Hippocampal formation (tissue), 2 donors: ENCODE measurements around the gene SLC5A6.

Experiments
- DNase-seq, 2 donors: peaks; one replicate each; lab custom pipeline; 2025; lab: John Stamatoyannopoulos, UW

SLC5A6 gene

DNA sequence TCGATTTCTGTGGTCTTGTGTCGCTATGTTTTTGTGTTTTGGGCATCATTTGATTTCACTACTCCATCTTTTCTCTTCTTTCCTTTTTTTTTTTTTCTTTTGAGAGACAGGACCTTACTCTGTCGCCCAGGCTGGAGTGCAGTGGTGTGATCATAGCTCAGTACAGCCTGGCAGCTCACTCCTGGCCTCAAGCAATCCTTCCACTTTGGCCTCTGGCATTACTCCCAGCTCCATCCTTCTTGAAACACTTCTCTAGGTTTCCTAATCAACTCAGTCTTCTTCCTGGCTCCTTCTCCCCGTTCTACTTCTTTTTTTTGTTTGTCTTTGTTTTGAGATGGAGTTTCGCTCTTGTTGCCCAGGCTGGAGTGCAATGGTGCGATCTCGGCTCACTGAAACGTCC lies 36.7 kb downstream of the SLC5A6 start:
- DNase-seq: no peak

- no peak for DNase-seq
Observed at GRCh38 chr2:27174638-27175037, 37.4 kb downstream of the SLC5A6 start.

DNA sequence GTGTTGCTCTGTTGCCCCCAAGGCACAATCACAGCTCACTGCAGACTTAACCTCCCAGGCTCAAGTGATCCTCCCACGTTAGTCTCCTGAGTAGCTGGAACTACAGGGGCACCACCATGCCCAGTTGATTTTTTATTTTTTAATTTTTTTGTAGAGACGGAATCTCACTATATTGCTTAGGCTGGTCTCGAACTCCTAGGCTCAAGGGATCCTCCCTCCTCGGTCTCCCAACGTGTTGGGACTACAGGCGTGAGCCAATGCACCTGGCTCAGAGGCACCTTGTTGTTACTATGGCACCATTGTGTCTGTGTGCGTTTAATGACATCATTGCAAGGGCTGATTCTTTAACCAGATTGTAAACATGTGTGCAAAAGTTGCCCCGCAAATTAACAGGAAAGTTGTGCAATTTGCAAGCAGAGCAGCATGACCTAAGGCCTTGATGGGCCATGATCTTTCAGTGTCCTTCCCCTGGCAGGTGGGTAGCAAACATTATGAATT lies 40.7 kb downstream of the SLC5A6 start:
- DNase-seq: no peak

DNA sequence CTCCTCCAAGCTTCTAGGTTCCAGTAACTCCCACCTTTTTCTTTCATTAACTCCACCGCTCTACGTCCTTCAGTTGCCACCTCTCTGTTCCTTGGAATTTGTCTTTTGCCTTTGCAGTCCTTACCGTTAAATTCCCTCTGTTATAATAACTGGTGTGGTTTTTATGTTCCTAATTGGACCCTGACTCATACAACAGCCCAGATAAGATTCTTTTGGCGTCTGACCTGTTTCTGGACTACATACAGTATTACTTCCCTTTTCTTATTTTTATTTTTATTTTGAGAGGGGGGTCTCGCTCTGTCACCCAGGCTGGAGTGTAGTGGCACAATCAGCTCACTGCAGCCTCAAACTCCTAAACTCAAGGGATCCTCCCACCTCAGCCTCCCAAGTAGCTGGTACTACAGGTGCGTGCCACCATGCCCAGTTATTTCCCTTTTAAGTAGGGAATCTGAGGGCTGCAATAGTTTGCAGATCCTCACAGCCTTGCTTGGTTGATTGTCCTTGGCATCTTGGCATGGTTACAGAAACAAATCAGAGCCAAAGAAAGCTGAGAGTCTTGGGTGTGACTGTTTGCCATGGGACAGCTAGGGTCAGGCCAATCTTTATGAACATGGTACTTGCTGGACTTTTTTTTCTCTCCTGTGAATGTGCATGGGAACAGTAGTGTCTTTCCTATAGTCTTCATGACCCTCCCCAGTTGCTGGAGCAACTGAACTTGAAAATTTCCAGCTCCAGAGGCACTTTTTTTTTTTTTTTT lies 41.3 kb downstream of the SLC5A6 start:
- no peak for DNase-seq

DNA sequence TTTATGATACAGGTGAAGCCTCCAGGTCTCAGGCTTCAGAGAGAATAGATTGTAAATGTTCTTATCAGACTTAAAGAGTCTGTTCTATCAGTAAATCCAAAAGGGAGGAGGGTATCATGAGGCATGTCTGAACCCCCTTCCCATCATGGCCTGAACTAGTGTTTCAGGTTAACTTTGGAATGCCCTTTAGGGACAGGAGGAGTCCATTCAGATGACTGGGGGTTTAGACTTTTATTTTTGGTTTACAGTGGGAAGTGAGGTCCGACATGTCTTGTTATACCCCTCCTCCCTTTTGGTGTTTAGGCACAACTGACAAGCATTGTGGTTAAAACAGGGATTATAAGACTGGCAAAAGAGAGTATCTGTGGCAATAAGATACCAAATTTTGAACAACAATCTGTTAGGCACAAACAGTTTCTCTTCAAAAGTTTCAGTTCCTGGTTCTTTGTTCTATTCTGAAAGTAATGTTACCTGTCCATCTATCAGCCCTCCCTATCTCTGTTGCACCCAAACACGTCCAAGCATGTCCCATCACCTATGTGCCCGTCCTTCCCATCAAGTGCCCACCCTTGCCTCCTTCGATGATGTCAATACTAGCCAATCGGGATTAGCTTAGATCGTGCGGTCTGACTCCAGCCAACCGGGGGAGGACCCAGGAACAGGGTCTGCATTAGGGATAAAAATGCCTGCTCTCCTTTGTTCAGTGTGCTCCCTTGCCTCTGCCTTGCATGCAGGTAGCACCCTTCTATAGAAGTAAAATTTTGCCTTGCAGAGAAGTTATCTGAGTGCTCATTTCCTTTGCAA lies 46.9 kb downstream of the SLC5A6 start:
- no peak for DNase-seq

- no peak for DNase-seq
Observed at GRCh38 chr2:27162151-27163121, 49.6 kb downstream of the SLC5A6 start.

DNA sequence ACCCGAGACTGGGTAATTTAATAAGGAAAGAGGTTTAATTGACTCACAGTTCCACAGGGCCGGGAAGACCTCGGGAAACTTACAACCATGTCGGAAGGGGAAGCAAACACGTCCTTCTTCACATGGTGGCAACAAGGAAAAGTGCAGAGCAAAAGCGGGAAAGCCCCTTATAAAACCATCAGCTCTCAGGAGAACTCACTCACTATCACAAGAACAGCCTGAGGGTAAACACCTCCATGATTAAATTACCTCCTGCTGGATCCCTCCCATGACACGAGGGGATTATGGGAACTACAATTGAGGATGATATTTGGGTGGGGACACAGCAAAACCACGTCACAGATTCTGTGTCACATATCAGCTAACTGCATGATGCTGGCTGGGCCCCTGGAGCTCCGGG lies 51.9 kb downstream of the SLC5A6 start:
- DNase-seq: no peak

DNA sequence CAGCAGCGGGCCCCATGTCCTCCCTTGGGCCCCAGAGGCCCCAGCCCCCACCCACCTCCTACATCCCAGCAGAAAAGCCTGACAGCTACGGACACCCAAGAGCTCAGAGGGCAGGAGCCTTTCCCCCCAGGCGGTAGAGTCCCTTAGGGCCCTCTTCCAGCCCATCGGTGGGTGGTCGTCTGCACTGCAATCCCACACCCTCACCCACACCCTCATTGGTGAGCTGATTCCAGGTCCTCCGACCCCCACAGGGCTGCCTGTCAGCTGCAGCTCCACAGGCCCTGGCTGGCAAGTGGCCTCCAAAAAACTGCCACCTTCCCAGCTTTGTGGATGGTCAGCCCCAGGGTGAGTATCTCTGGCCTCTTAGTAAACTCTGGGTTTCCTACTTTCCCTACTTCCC lies 52.8 kb downstream of the SLC5A6 start:
- no peak for DNase-seq

DNA sequence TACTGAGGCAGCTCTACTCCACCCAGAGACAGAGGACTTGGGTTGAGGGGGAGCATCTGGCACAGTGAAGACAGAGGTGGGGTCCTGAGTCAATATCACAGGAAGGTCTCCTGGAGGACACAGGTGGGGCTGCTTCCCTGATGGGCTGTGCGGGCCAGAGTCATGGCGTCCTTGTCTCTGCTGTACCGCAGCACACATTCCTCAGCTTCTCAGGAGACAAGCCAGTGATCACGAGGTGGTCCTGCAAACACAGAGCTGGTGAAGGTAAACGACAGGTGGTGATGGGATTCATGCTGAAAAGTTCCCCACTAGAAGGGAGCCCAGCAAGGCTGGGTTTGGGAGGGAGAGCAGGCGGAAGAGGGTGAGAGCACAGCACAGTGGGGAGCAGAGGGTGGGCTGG lies 53.6 kb downstream of the SLC5A6 start:
- DNase-seq: no peak

GRCh38 chr2:27155069-27155520 lies 57.0 kb downstream of the SLC5A6 start:
- DNase-seq: no peak

DNA sequence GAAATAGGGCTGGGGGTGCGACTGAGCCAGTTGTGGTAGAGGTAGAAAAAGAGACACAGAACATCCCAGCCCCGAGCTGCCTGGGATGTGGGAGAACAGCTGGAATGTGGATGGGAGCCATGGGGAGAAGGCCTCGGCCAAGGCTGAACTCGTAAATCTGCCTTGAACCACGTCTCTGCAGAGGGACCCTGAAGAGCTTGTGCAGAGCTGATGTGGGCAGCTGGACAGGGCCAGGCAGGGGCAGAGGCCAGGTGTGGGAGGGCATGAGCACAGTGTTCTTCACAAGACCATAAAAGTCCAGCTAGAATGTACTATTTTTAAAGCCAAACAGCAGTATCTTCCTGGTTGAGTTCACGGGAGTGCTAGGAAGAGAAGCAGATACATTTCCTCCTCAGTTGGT lies 57.6 kb downstream of the SLC5A6 start:
- no peak for DNase-seq

GRCh38 chr2:27152796-27153464 lies 59.1 kb downstream of the SLC5A6 start:
- no peak for DNase-seq

GRCh38 chr2:27152102-27152795 lies 59.8 kb downstream of the SLC5A6 start:
- no peak for DNase-seq

DNA sequence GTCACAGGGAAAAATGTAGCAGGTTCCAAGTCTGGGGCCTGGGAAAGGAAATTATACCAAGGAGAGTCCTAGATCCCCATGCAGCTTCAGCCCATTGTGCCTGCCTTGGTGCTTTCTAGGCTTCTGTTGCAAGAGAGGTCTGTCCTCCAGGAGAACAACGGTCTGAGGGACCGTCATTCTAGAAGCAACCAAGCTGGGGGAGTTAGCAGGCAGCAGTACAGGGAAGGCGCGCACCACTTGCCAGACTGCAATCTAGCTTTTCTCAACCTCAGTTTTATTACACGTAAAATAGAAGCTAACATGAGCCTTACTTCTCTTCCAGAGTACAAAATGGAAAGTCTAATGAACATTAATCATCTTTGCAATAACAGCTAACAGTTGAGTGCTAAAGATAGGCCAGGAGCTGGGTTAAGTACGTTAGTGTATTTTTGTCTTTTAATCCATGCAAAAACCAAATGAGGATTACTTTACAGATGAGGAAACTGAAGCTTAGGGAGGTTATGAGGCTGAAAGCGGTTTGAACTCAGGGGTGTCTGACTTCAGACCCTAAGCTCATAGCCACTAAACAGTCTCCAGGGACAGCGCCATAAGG lies 61.3 kb downstream of the SLC5A6 start:
- no peak for DNase-seq
